GM12891 (cell line): ENCODE measurements around the gene GRK3.

Experiments
- POLR2A ChIP-seq: IDR thresholded peaks from 2 replicates; pipeline ENCODE4 v1.6.1; 2011; ENCODE audit warnings: low read depth, low read length, control low read depth
- TAF1 ChIP-seq: IDR thresholded peaks from 2 replicates; pipeline ENCODE4 v1.6.1; 2011; ENCODE audit warnings: low read depth, low read length, control low read depth

- TF ChIP-seq TAF1 (no peak), POLR2A (no peak)
Observed at GRCh38 chr22:25744694-25745093, 180.2 kb downstream of the GRK3 start.
